MG63 (cell line): ENCODE data around the gene ZNF432. TPM values are rescaled to one million over a fixed set of nuclear protein-coding genes. Genes with fewer than 3 reads are reported as not detected.
"Not testable (repeated sequence)": the region's sequence is repeated elsewhere in the genome, so short reads cannot be mapped to it uniquely, and the experiment has no call there.

ENCODE experiments used
- DNase-seq: peaks from one replicate; pipeline ENCODE4 v3.0.0-alpha.2; 2020
- H3K27me3 ChIP-seq: fragments of 250-450 bp; sonication (Bioruptor Pico); 2 replicates; pipeline ENCODE4 v1.5.1; 2020; ENCODE audit warnings: mild to moderate bottlenecking, moderate library complexity
- H3K36me3 ChIP-seq: fragments of 250-450 bp; sonication (Bioruptor Pico); 2 replicates; pipeline ENCODE4 v1.5.1; 2020; ENCODE audit warnings: mild to moderate bottlenecking, moderate library complexity
- H3K4me3 ChIP-seq: fragments of 250-450 bp; sonication (Bioruptor Pico); 2 replicates; pipeline ENCODE4 v1.5.1; 2020; ENCODE audit warnings: mild to moderate bottlenecking, moderate library complexity
- H3K9me3 ChIP-seq: fragments of 250-450 bp; sonication (Bioruptor Pico); 2 replicates; pipeline ENCODE4 v1.5.1; 2020; ENCODE audit warnings: mild to moderate bottlenecking, moderate library complexity
- total RNA-seq: library from RNA; depleted of rRNA; stranded (reverse); fragments of >200 nt; shearing (Covaris generic); gene quantifications from 2 replicates; pipeline ENCODE4 v1.2.3, GENCODE V29; 2014; ENCODE audit warnings: low replicate concordance; rRNA removed

ZNF432 gene
- 1.2 and 3.4 TPM in 2 replicates for total RNA-seq

GRCh38 chr19:52048555-52049501, at the start of gene ZNF432:
ZNF432 (minus strand) TSS chr19:52048838; CDS start chr19:52046868, 1,970 bp downstream.
- Histone ChIP-seq H3K4me3 (peak within 1 kb of the TSS; percentile 45), H3K27me3 (no peaks in the 10 kb centered on the region), H3K36me3 (peaks cover 60% of the 10 kb centered on the region), H3K9me3 (peaks cover 27% of the 10 kb centered on the region)
- DNase-seq = peak; percentile 72

DNA sequence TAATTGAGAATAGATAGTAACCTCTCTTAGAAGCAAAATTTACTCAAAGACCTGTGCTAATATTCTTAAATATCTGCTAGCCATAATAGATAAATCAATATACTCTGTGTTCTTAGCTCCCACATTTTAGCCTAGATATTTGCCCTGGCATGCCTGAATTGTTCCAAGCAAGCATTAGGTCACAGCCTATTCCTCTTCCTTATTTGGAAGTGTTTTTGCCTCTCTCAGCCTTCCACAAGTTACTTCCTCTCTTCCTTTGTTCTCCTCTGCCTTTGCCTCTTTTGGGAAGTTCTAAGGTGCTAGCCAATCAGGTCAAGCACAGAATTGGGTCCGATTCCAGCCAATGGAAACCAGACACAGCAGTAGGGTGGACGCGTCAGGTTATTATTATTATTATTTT, 47.8 kb upstream of the ZNF432 start:
- Histone ChIP-seq H3K4me3 (peak overlapping the region; percentile 94; the same call in 1 of the 2 replicates), H3K9me3 (peaks cover 46% of the 10 kb centered on the region), H3K36me3 (peaks cover 30% of the 10 kb centered on the region)
- not testable (repeated sequence) for DNase-seq, H3K27me3 ChIP-seq

- peaks cover 47% of the 10 kb centered on the region for H3K9me3 ChIP-seq
- peaks cover 40% of the 10 kb centered on the region for H3K36me3 ChIP-seq
- H3K4me3 ChIP-seq = peak within 1 kb of the TSS; percentile 94
- DNase-seq = peak; percentile 99
- no peaks in the 10 kb centered on the region for H3K27me3 ChIP-seq
Measured at GRCh38 chr19:52095172-52096014, 46.8 kb upstream of the ZNF432 start, which contains the start of gene ZNF841. ZNF841 (minus strand) TSS chr19:52095765; CDS start chr19:52084801, 10,964 bp downstream.

- H3K4me3 ChIP-seq = peak overlapping the region; percentile 94
- H3K9me3 ChIP-seq = peaks cover 55% of the 10 kb centered on the region
- peaks cover 48% of the 10 kb centered on the region for H3K36me3 ChIP-seq
- no peaks in the 10 kb centered on the region for H3K27me3 ChIP-seq
- DNase-seq = no peak
Measured at GRCh38 chr19:52094526-52095130, 46.0 kb upstream of the ZNF432 start.

- no peak overlapping the region for H3K4me3 ChIP-seq
- no peak for DNase-seq
- H3K36me3 ChIP-seq = peaks cover 98% of the 10 kb centered on the region
- H3K27me3 ChIP-seq = no peaks in the 10 kb centered on the region
- peaks cover 74% of the 10 kb centered on the region for H3K9me3 ChIP-seq
Measured at GRCh38 chr19:52086481-52086880, 37.8 kb upstream of the ZNF432 start.

DNA sequence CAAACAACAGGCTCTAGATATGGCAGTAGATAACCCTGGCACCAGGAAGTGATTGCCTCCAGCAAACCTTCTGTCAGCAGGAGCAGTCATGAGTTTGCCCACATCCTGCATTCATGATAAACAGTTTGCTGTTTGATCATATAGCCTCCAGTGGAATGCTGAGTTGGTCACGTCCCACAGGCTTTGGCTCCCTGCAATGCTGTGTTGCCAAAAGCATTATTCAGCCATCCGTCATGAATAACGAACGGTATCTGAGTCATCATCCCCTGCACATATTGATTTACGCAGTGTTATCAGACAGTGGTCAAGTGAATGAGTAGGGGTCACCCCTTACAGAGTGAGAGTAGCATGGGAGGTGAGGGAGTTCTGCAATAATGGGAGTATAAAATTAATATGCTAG, 21.9 kb upstream of the ZNF432 start:
- no peak overlapping the region for H3K4me3 ChIP-seq
- H3K27me3 ChIP-seq = no peaks in the 10 kb centered on the region
- peak; percentile 31 for DNase-seq
- peaks cover 97% of the 10 kb centered on the region for H3K36me3 ChIP-seq
- peaks cover 69% of the 10 kb centered on the region for H3K9me3 ChIP-seq

DNA sequence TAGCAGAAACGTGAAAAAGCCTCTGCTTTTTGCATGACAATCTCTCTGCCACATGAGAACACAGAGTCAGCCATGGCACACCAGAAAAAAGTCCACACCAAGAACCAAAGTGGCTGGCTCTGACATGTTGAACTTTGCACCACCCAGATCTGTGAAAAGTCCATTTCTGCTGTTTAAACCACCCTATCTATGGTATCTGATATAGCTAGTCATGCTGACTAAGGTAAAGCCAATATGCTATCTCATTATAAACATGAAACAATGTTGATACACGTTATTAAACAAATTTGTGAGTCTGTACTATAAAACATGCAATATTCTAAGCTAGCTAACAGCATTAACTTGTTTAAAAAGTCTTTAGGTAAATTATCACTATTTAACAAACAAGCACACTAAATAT, 21.0 kb upstream of the ZNF432 start:
- H3K9me3 ChIP-seq = peaks cover 77% of the 10 kb centered on the region
- peaks cover 97% of the 10 kb centered on the region for H3K36me3 ChIP-seq
- H3K27me3 ChIP-seq = no peaks in the 10 kb centered on the region
- DNase-seq = no peak
- H3K4me3 ChIP-seq = no peak overlapping the region

DNA sequence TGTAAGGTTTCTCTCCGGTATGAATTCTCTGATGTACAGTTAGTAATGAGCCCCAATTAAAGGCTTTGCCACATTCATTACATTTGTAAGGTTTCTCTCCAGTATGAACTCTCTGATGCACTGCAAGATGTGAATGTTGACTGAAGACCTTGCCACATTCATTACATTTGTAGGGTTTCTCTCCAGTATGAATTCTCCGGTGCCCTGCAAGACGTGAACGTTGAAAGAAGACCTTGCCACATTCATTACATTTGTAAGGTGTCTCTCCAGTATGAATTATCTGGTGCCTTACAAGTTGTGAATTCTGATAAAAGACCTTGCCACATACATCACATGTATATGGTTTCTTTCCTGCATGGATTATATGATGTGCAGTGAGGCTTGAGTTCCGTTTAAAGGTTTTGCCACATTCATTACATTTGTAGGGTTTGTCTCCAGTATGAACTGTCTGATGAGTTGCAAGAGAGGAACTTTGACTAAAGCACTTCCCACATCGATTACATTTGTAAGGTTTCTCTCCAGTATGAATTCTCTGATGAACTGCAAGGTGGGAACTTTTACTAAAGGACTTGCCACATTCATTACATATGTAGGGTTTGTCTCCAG, 17.7 kb upstream of the ZNF432 start:
- H3K27me3 ChIP-seq = no peaks in the 10 kb centered on the region
- DNase-seq = no peak
- H3K4me3 ChIP-seq = no peak overlapping the region
- H3K36me3 ChIP-seq = peaks cover 91% of the 10 kb centered on the region
- H3K9me3 ChIP-seq = peaks cover 82% of the 10 kb centered on the region

DNA sequence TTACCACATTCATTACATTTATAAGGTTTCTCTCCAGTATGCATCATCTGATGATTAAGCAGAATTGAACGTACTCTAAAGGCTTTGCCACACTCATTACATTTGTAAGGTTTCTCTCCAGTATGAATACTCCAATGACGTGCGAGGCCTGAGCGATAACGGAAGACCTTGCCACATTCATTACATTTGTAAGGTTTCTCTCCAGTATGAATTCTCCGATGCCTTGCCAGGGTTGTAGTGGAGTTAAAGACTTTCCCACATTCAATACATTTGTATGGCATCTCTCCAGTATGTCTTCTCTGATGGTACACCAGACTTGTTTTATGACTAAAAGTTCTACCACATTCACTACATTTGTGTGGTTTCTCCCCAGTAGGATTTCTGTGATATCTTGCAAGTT, 16.8 kb upstream of the ZNF432 start:
- Histone ChIP-seq H3K36me3 (peaks cover 85% of the 10 kb centered on the region), H3K9me3 (peaks cover 78% of the 10 kb centered on the region), H3K27me3 (no peaks in the 10 kb centered on the region), H3K4me3 (no peak overlapping the region)
- no peak for DNase-seq

DNA sequence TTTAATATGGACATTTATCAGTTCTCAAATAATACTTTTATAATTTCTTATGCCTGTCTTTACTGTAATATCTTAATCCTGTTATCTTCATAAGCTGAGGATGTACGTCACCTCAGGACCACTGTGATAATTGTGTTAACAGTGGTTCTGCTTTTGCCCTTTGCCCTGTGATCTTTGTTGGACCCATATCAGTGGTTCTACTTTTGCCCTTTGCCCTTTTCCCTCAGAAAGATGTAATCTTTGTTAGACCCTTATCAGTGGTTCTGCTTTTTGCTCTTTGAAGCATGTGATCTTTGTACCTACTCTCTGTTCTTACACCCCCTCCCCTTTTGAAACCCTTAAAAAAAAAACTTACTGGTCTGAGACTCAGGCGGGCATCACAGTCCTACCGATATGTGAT, 7.8 kb upstream of the ZNF432 start:
- peaks cover 42% of the 10 kb centered on the region for H3K9me3 ChIP-seq
- H3K36me3 ChIP-seq = peaks cover 27% of the 10 kb centered on the region
- not testable (repeated sequence) for H3K27me3 ChIP-seq, DNase-seq, H3K4me3 ChIP-seq

GRCh38 chr19:52051736-52052135, 3.1 kb upstream of the ZNF432 start:
- not testable (repeated sequence) for H3K4me3 ChIP-seq, DNase-seq, H3K27me3 ChIP-seq
- H3K9me3 ChIP-seq = peaks cover 35% of the 10 kb centered on the region
- peaks cover 38% of the 10 kb centered on the region for H3K36me3 ChIP-seq

DNA sequence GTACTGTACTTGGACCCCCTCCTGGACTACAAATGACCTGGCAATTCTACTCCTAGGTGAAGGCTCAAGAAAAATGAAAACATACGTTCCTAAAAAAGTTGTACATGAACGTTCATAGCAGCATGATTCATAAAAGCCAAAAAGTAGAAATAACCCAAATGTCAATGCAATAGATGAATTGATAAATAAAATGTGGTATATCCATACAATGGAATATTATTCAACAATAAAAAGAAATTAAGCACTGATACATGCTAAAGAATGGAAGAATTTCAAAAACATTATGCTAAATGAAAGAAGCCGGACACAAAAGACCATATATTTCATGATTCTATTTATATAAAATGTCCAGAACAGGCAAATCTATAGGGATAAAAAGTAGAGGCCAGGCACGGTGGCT, 9.5 kb downstream of the ZNF432 start:
- no peak for DNase-seq
- Histone ChIP-seq H3K36me3 (peaks cover 89% of the 10 kb centered on the region), H3K9me3 (peaks cover 39% of the 10 kb centered on the region), H3K27me3 (no peaks in the 10 kb centered on the region), H3K4me3 (no peak overlapping the region)

DNA sequence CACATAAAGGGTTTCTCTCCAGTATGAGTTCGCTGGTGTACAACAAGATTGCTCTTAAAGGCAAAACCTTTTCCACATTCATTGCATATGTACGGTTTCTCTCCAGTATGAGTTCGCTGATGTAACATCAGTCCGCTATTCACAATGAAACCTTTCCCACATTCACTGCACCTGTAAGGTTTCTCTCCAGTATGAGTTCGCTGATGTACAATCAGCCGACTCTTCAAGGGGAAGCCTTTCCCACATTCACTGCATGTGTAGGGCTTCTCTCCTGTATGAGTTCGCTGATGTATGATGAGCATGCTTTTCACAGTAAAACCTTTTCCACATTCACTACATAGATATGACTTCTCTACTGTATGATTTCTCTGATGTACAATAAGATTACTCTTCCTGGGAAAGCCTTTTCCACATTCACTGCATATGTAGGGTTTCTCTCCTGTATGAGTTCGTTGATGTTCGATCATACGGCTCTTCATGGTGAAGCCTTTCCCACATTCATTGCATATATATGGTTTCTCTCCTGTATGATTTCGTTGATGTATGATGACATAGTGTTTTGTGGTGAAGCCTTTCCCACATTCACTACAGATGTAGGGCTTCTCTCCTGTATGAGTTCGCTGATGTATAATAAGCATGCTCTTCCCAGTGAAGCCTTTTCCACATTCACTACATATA, 14.4 kb downstream of the ZNF432 start:
- H3K36me3 ChIP-seq = peaks cover 86% of the 10 kb centered on the region

DNA sequence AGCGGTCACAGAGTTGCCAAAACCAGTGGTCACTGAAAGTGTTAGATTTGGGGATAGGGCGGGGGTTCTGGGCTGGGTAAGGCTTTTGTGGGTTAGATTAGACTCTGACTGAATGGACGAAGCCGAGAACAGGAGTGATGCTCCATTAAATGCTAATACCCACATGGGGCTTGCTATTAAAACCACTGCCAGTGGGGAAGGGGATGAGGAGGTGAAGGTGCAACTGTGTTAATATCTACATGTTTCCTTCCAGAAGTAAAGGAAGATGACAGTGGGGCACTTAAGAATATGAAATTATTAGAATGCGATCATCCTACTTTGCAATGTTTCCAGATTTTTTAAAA, 19.9 kb downstream of the ZNF432 start:
- Histone ChIP-seq H3K4me3 (peak overlapping the region; percentile 82), H3K9me3 (peaks cover 39% of the 10 kb centered on the region), H3K27me3 (no peaks in the 10 kb centered on the region), H3K36me3 (peaks cover 61% of the 10 kb centered on the region)
- no peak for DNase-seq

More for the DNA sequence above, 14.4 kb downstream of the ZNF432 start:
- no peak for DNase-seq
- Histone ChIP-seq H3K4me3 (no peak overlapping the region), H3K9me3 (peaks cover 70% of the 10 kb centered on the region), H3K27me3 (no peaks in the 10 kb centered on the region)

DNA sequence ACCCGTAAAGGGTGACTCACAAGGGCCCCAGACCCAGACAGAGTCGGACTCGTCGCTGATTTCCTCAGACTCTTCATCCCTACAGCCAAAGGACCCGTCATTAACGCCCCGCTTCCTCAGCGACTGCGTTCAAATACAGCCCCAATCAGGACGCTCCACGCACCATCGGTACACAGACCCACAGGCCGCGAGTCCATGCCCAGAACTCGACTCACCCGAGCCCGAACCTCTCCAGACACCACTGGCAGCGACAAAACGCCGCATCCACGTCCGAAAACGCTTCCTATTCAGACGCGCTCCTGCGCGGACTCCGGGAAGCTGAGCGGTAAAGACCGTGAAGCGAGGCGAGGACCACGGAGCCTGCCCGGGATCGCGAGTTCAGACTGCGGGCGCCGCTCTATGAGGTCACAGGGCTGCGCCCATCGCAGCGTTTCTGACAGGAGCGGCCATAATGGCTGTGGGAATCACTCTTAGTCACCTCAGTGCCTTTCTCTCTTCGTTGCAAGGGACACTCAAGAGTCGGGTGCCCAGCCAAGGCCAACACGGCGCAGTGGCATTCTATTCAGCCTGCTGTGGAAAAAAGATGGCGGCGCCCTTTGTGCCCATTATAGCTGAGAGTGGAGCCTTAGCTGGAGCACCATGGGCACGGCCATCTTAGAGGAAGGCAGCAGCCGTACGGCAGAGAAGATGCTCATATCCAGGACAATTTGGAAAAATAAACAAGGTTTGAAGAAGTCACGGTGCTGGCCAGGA, 20.4 kb downstream of the ZNF432 start, which contains the start of gene ZNF614:
ZNF614 (minus strand) TSS at position 353 of the 753 bp plus-strand sequence. CDS start 2,634 bp downstream, outside the sequence.
- Histone ChIP-seq H3K9me3 (peaks cover 37% of the 10 kb centered on the region), H3K36me3 (peaks cover 61% of the 10 kb centered on the region), H3K4me3 (peak within 1 kb of the TSS; percentile 82), H3K27me3 (no peaks in the 10 kb centered on the region)
- peak; percentile 88 for DNase-seq
